Measurements from ENCODE around the gene TEX12.
"Not testable (repeated sequence)": the region's sequence is repeated elsewhere in the genome, so short reads cannot be mapped to it uniquely, and the experiment has no call there.

Gene TEX12

GRCh38 chr11:112167145-112167544, at the start of gene TEX12:
Gene TEX12 (plus strand): TSS chr11:112167372. CDS start chr11:112169269, 1,897 bp downstream.
- no peak for DNase-seq

- no peak for DNase-seq
Observed at GRCh38 chr11:112118176-112118575, 49.0 kb upstream of the TEX12 start.

- DNase-seq = no peak
Observed at GRCh38 chr11:112121981-112122615, 45.1 kb upstream of the TEX12 start.

DNA sequence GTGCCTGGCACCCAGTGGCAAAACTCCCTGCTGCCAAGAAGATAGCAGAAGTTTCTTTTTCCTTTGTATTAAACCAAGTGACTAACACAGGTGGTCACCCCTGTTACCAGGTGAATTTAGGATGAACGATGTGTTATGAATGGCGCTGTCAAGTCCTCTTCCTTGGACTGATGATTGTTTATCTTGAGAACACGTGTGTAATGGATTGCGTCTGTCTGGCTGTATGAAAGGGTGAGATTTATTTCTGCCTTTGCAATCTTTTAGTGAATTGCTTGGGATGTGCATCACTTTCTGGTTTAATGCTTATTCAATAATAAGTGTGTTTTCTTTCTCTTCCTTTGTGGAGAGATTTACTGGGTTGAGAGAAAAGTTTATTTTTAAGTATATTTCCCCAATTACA, 44.0 kb upstream of the TEX12 start:
- DNase-seq = no peak

DNA sequence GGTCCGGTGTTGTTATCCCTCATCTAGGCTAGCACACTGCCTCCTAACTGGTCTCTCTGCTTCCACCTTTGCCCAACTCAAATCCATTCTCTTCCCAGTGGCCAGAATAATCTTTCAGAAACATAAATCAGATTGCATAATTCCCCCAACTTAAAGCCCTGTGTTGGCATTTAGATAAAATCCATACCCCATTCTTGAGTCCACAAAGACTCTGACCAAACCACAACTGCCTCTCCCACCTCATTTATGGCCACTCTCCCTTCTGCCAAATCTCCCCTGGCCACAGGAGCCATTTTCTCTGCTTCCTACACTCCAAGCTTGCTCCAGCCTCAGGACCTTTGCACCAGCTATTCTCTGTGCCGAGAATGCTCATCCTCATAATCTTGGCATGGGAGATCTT, 40.1 kb upstream of the TEX12 start:
- no peak for DNase-seq

DNA sequence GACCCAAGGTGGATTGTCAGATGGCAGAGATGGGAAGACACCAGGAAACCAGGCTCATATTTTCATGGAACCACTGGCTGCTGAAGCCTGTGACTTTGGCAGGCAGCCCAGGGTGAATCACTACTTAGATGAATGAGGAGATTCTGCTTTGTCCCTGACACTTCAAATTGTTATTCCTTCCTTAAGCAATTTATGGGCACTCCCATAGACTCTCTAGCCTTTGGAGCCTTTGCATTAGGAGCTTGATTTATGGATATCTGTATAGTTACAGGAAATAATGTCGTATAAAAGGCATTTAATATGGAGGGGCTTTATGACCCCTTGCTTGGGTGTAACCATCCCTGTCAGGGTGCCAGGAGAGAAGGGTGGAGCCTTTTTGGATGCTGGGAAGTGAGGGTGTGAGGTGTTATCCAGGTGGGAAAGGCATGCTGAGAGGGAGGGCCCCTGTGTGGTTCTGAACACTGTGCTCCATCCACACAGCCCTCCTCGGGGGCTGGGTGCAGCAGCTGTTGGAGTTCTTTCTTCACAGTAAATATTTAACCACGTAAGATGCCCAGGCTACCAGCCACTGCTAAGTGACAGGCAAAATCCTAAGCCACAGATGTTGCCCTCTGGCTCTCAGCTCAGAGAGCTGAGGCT, 38.6 kb upstream of the TEX12 start:
- no peak for DNase-seq

DNA sequence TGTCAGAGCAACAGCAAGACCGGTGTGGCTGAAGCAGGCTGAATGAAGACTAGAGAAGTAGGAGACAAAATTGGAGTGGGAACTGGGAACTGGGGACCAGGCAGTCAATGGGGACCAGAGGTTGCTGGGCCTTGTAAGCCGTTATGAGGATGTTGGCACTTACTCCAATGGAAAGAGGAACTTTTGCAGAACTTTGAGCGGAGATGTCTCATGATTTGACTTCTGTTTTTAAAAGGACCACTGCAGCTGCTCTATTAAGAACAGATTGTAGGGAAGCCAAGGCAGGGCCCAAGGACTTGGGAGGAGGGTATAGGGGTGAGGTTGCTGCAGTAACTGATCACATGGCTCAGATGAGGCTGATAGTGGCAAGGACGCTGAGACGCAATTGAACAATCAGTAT, 37.5 kb upstream of the TEX12 start:
- DNase-seq = no peak

GRCh38 chr11:112132737-112133136, 34.4 kb upstream of the TEX12 start:
- DNase-seq = no peak

DNA sequence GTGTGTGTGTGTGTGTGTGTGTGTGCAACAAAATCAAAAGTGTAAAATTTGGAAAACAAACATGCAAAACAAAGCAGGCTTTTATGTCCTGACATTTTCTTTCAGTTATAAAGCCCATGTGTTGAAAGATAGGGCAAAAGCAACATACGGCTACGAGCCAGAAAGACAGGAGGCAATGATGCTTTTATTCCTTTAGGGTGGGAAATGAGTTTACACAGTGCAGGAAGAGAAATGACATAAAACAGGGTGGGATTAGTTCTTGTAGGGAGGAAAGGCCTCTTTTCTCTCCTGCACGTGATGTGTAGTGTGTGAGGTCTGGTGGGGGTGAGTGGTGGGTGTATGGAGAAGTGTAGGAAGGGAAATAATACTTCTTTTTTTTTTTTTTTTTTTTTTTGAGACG, 32.7 kb upstream of the TEX12 start:
- DNase-seq = no peak

DNA sequence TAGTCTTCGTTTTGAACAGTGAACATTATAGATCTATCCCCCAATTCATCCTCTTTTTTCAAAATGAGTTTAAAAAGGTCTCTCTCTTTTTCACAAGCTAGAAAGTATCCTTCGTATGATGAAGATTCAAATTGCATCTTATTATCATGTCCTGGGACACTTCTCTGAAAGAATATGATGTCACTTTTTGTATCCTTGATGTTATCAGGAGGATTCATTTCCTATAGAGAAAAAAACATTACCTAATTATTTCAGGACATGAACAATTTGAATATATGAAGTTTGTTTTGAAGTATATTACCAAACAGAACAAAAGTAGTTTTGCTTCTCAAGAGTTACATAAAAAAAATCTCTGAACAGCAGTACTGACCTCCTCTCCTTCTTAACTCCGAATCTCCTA, 23.6 kb upstream of the TEX12 start:
- DNase-seq = no peak

DNA sequence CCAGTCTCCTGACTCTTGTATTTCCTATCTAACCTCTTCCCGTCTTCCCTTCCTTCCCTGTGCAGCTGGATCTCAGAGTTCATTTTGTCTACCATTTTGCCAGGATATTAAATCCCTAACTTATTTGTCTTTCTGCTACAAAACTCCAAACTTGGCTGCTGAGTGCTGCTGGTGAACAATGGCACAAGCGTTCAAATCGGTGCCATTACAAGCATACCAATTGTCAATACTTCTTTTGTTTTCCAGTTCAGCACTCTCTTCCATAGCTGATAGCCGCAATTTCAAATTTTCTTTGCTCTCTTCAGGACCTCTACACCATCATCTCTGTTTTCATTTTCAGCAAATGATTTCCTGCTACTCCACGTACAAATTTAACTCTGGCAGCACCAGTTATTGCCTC, 16.7 kb upstream of the TEX12 start:
- no peak for DNase-seq

- no peak for DNase-seq
Observed at GRCh38 chr11:112156153-112156955, 10.8 kb upstream of the TEX12 start.

DNA sequence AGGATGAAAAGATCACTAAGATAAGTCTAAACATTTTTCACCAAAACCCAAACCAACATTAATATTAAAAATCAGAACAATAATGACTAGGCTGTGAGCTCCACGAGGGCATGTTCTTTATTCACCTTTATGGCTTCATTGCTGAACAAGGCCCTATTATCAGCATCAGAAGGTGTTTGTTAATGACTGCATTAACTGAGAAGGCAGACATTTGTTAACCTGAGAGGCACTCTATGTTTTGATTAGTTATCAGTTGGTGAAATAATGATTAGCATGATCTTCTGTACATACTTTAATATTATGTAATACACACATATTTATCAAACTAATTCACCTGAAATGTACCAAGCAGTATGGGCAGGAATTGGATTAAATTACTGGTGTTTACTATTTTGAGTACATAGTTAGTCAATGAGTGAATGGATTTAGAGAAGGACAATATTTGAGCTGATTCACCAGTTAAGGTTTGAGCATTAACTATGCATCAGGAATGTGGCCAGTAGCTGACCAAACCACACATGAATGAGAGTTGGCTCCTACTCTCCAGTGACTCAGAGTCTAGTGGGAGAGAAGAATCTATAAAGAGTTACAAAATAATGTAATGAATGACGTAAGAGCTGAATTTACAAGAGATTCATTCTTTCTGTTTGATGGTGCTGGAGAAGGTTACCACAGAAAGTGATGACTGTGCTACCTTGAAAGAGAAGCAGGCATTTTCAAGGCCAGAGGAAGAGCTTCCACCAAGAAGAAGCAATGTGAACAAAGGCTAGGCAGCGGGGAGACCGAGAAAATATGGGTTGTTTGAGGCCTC, 10.0 kb upstream of the TEX12 start:
- DNase-seq = no peak

DNA sequence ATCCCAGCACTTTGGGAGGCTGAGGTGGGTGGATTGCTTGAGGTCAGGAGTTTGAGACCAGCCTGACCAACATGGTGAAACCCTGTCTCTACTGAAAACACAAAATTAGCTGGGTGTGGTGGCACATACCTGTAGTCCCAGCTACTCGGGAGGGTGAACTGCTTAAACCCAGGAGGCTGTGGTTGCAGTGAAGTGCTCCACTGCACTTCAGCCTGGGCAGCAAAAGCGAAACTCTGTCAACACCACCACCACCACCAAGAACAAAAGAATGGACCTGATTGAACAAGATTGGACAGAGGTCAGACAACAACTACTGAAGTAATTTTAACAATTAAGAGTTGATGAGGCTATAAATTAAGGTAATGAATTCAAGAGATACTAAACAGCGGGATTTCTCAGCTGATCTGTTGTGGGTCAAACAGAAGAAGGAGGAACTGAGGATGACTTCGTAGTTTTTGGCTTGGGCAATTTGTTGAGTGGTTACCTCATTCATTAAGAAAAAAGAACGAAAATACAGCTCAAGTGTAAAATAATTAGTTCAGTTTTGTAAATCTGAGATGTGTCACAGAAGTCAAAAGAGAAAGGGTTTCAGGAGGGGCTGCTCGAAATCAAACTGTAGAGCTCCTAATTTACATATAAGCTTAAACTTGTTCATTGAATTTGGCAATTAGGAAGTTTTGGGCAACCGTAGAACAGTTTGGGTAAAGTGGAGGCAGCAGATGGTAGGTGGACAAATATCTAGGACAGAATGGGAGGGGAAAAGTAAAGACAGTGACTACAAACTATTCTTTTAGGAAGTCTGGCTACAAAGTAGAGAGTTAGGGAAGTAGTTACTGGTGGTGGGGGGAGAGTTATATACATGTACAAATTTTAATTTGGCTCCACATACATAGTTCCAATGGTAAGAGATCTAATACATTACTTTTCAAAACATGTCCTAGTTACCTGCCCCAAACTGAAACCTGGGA, 7.8 kb upstream of the TEX12 start:
- no peak for DNase-seq

DNA sequence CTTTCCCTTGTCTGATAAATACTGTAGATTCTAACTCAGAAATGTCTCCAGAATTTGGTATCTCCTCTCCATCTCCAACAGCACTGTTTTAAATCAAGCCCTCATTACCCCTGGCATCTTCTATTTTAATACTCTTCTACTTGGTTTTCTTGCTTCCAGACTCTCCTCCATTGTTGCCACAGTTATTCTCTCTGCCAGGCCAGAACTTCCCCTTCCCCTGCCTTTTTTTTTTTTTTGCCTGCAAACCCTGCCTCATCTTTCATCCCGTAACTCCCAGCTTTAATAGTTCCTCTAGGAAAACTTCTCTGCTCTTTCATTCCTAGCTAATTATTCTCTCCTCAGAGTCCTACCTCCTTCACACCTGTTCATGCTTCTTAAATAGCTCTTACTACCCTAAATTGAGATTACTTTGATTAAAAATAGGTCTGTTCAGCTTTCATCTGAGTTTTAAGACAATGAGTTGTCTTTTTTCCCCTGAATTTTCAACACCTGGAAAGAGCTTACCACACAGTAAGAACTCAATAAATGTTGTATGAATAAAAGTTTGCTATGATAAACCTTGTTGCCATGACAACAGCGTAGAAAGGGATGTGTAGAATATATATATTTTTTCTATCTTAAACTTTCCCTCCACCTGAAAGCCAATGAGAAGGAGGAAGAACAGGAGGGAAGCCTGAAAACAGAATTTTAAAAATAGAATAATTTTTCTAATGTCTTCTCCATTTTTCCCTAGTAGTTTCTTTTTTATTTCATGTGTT, 6.9 kb upstream of the TEX12 start:
- DNase-seq = no peak

GRCh38 chr11:112161012-112161411, 6.2 kb upstream of the TEX12 start:
- no peak for DNase-seq

DNA sequence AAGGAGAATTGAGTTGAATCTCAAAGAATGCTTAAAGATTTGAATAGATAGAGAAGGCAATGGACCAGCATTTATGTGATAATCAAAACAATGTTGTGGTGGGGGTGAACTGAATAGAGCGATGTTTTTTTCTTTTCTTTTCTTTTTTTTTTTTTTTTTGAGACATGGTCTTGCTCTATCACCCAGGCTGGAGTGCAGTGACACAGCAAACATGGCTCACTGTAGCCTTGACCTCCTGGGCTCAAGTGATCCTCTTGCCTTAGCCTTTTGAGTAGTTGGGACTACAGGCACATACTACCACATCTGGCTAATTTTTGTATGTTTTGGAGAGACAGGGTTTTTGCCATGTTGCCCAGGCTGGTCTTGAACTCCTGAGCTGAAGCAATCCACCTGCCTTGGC, 5.0 kb upstream of the TEX12 start:
- DNase-seq = not testable (repeated sequence)

DNA sequence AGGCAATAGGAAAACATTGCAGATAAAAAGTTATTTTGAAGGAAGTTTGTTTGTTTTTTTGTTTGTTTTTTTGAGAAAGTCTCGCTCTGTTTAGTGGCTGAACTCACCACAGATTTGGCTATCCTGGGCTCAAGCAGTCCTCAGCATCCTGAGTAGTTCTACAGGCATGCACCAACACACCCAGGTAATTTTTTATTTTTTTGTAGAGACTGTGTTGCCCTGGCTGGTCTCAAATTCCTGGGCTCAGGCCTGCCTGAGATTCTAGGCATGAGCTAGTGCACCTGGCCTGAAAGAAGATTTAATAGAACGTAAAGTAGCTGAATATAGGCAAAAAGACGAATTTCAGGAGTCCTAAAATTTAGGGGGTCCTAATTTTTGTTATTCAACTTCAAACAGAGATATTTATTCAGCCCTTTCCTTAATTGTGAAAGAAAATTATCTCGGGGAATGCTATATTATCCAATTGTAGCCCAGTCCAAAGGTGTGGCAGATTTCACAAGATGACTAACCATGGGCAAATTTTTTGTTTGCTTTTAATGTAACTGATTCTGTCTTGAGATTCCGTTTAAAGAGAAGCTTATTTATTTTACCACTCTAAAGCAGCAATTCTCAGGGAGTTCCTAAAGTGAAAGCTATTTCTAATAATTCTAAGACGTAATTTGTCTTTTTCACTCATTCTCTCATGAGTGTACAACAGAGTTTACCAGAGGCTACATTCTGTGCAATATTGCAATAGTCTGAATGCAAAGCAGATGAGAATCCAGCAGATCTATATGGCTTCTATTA, 4.2 kb upstream of the TEX12 start:
- DNase-seq = no peak

- DNase-seq = no peak
Observed at GRCh38 chr11:112163875-112164685, 3.1 kb upstream of the TEX12 start, which contains the start of gene IL18. Gene IL18 (minus strand): TSS chr11:112164094. CDS start chr11:112155053, 9,041 bp downstream.

All from activated effector memory CD4-positive, alpha-beta T cell treated with Interleukin-2 at 50 U/mL for 16 hours (primary cell).